Measurements from ENCODE around the gene WDR33.

- TF ChIP-seq CTCF (IDR thresholded peaks at IDR 0.05; ENCODE audit: borderline replicate concordance, extremely low read depth, low read length, poor library complexity, severe bottlenecking) (no peak), EZH2 (IDR thresholded peaks at IDR 0.05; ENCODE audit: borderline replicate concordance, low read depth, low read length, severe bottlenecking) (no peak)
Measured at GRCh38 chr2:127792805-127793204, 18.2 kb downstream of the WDR33 start.

Data from DND-41 (cell line).